Lower leg skin (tissue), 4 donors: Measurements from ENCODE around the gene CEP104. TPM values are rescaled to one million over a fixed set of nuclear protein-coding genes. Genes with fewer than 3 reads are reported as not detected.
A peak's percentile ranks its signal among the peaks of the same experiment; 100 is the strongest.

Experiments
- DNase-seq, 2 donors: peaks; one replicate each; pipeline ENCODE4 v3.0.0-alpha.2; 2019; ENCODE audit warnings: low spot score in 2 of 2
- H3K4me3 ChIP-seq: fragments of 200-600 bp; sonication (generic); 2 replicates; pipeline ENCODE4 v1.5.1; 2017; ENCODE audit warnings: mild to moderate bottlenecking, low read depth; ENCODE audit not compliant: poor library complexity, severe bottlenecking
- CTCF ChIP-seq, 3 donors: fragments of 450-650 bp; IDR thresholded peaks; one replicate each; pipeline ENCODE4 v1.5.1; 2016; ENCODE audit warnings: antibody characterized with exemption in 3 of 3, mild to moderate bottlenecking in 3 of 3, moderate library complexity in 2 of 3
- POLR2A ChIP-seq, 2 donors: fragments of 450-650 bp; IDR thresholded peaks; one replicate each; pipeline ENCODE4 v1.6.1; 2016 to 2017; ENCODE audit warnings: antibody characterized with exemption in 2 of 2, mild to moderate bottlenecking in 1 of 2, moderate library complexity in 1 of 2
- WGBS, 2 donors: methylation state at CpG; one replicate each; pipeline ENCODE4 v1.1.5; 2018; 5-methylcytosine and 5-hydroxymethylcytosine counted together
- intact Hi-C: fragments of 100-400 bp; cut with DNase I; formaldehyde crosslinking; loops from one replicate; pipeline ENCODE4 v1.15.0; 2023; ENCODE audit warnings: low total_unique reads
- total RNA-seq, 4 donors: library from RNA; depleted of rRNA; stranded (reverse); fragments of >200 nt; gene quantifications; one replicate each; pipeline ENCODE4 v1.1.0, GENCODE V29; 2016

The CEP104 gene
- total RNA-seq, 4 donors from 2014 or later, result 24.6 to 38.9 (median 33.1) TPM

GRCh38 chr1:3858231-3858981, 1.4 kb upstream of the CEP104 start:
- 68 to 71% methylated on average over 33 to 34 of the region's 34 CpGs for WGBS, 2 donors
- TF ChIP-seq POLR2A (IDR thresholded peaks at IDR 0.05), result no peak
- TF ChIP-seq CTCF (IDR thresholded peaks at IDR 0.05), result no peak
- H3K4me3 ChIP-seq, result no peak overlapping the region
- intact Hi-C loops, result no loop called here
- no peak for DNase-seq

- peak overlapping the region; percentile 62 for H3K4me3 ChIP-seq
- 4 to 7% methylated on average over 8 to 20 of the region's 21 CpGs for WGBS, 2 donors
- DNase-seq, result no peak
- intact Hi-C loops, result no loop called here
- TF ChIP-seq CTCF (IDR thresholded peaks at IDR 0.05) (no peak), POLR2A (IDR thresholded peaks at IDR 0.05) (no peak)
Observed at GRCh38 chr1:3857791-3858129, 749 bp upstream of the CEP104 start.

- WGBS, 2 donors, result 78 to 79% methylated on average over 15 of the region's 15 CpGs
- intact Hi-C loops, result no loop called here
Observed at GRCh38 chr1:3852711-3853485, 4.1 kb downstream of the CEP104 start.

GRCh38 chr1:3852091-3852490, 4.9 kb downstream of the CEP104 start:
- TF ChIP-seq POLR2A (IDR thresholded peaks at IDR 0.05) (no peak), CTCF (IDR thresholded peaks at IDR 0.05) (no peak)
- WGBS, 2 donors, result 85 to 88% methylated on average over 12 of the region's 12 CpGs
- DNase-seq, result no peak

More at GRCh38 chr1:3852711-3853485, 4.1 kb downstream of the CEP104 start:
- H3K4me3 ChIP-seq, result no peak overlapping the region
- TF ChIP-seq POLR2A (IDR thresholded peaks at IDR 0.05) (no peak), CTCF (IDR thresholded peaks at IDR 0.05) (no peak)
- no peak for DNase-seq

GRCh38 chr1:3851292-3851691, 5.7 kb downstream of the CEP104 start:
- DNase-seq, result no peak
- no peak overlapping the region for H3K4me3 ChIP-seq
- intact Hi-C loops, result no loop called here
- 96 to 98% methylated on average over 6 of the region's 6 CpGs for WGBS, 2 donors
- TF ChIP-seq POLR2A (IDR thresholded peaks at IDR 0.05) (no peak), CTCF (IDR thresholded peaks at IDR 0.05) (no peak)

More at GRCh38 chr1:3852091-3852490, 4.9 kb downstream of the CEP104 start:
- H3K4me3 ChIP-seq, result no peak overlapping the region
- intact Hi-C loops, result no loop called here
